Neuronal stem cell (in vitro differentiated cells): ENCODE measurements around the gene FGFR2.

Experiments used
- DNase-seq: peaks from one replicate; pipeline ENCODE4 v3.0.0-alpha.2; 2013; ENCODE audit warnings: low spot score
- H2AFZ ChIP-seq: one replicate; pipeline ENCODE4 v1.6.1; 2013; ENCODE audit warnings: mild to moderate bottlenecking, low read length, inconsistent platforms
- H2AK5ac ChIP-seq: 2 replicates; pipeline ENCODE4 v1.6.1; 2013; ENCODE audit warnings: low read depth, mild to moderate bottlenecking, inconsistent platforms, low read length, moderate library complexity, mixed read lengths
- H2BK120ac ChIP-seq: 2 replicates; pipeline ENCODE4 v1.6.1; 2013; ENCODE audit warnings: low read depth, mild to moderate bottlenecking, inconsistent platforms, low read length, moderate library complexity, mixed read lengths
- H2BK12ac ChIP-seq: one replicate; pipeline ENCODE4 v1.6.1; 2013; ENCODE audit warnings: low read length, inconsistent platforms
- H2BK15ac ChIP-seq: 2 replicates; pipeline ENCODE4 v1.6.1; 2013; ENCODE audit warnings: mild to moderate bottlenecking, low read length, inconsistent platforms, mixed read lengths
- H2BK5ac ChIP-seq: one replicate; pipeline ENCODE4 v1.6.1; 2013; ENCODE audit warnings: inconsistent platforms, mild to moderate bottlenecking, low read length, moderate library complexity
- H3K14ac ChIP-seq: one replicate; pipeline ENCODE4 v1.6.1; 2013; ENCODE audit warnings: low read length, inconsistent platforms
- H3K18ac ChIP-seq: 2 replicates; pipeline ENCODE4 v1.6.1; 2013; ENCODE audit warnings: low read length, inconsistent platforms
- H3K23ac ChIP-seq: 2 replicates; pipeline ENCODE4 v1.6.1; 2013; ENCODE audit warnings: low read depth, mild to moderate bottlenecking, mixed read lengths, low read length, inconsistent platforms; ENCODE audit not compliant: poor library complexity
- H3K27ac ChIP-seq: replicated peaks from 3 replicates; pipeline ENCODE4 v1.5.1; 2013; ENCODE audit warnings: low read length, inconsistent platforms
- H3K27me3 ChIP-seq, 3 experiments: 2 replicates each; pipeline ENCODE4 v1.6.1; 2013; ENCODE audit warnings: low read length in 3 of 3, mild to moderate bottlenecking in 2 of 3, inconsistent platforms in 1 of 3, low read depth in 1 of 3, mixed read lengths in 1 of 3, moderate library complexity in 1 of 3; ENCODE audit not compliant: control insufficient read depth in 3 of 3, insufficient read depth in 3 of 3
- H3K36me3 ChIP-seq, 2 donors: replicated peaks in 1 of 2; 2 replicates each; pipeline ENCODE4 v1.6.1; 2013; ENCODE audit warnings: low read length in 2 of 2; ENCODE audit not compliant: control insufficient read depth in 2 of 2, insufficient read depth in 2 of 2
- H3K4ac ChIP-seq: 2 replicates; pipeline ENCODE4 v1.6.1; 2013; ENCODE audit warnings: inconsistent platforms, mild to moderate bottlenecking, low read length, moderate library complexity
- H3K4me1 ChIP-seq, 2 donors: 1 replicate in 1 of 2; 2 replicates in 1 of 2; pipeline ENCODE4 v1.6.1; 2013; ENCODE audit warnings: low read length in 2 of 2, low read depth in 1 of 2; ENCODE audit not compliant: control insufficient read depth in 2 of 2, insufficient read depth in 1 of 2
- H3K4me2 ChIP-seq: one replicate; pipeline ENCODE4 v1.6.1; 2013; ENCODE audit warnings: mild to moderate bottlenecking, low read length, inconsistent platforms; ENCODE audit not compliant: insufficient read depth, poor library complexity, severe bottlenecking
- H3K4me3 ChIP-seq, 2 donors: 2 replicates each; pipeline ENCODE4 v1.5.1; 2013; ENCODE audit warnings: low read length in 2 of 2, mild to moderate bottlenecking in 2 of 2, inconsistent platforms in 1 of 2, moderate library complexity in 1 of 2
- H3K79me1 ChIP-seq: one replicate; pipeline ENCODE4 v1.6.1; 2013; ENCODE audit warnings: low read depth, mild to moderate bottlenecking, inconsistent platforms, low read length, moderate library complexity
- H3K9ac ChIP-seq: one replicate; pipeline ENCODE4 v1.6.1; 2013; ENCODE audit warnings: mild to moderate bottlenecking, low read depth, low read length, inconsistent platforms; ENCODE audit not compliant: poor library complexity
- H3K9me3 ChIP-seq, 2 donors: replicated peaks in 1 of 2; 2 replicates each; pipeline versions ENCODE3 to v1.6.1; 2013; ENCODE audit warnings: low read length in 2 of 2, mild to moderate bottlenecking in 2 of 2, inconsistent platforms in 1 of 2, low read depth in 1 of 2, mixed read lengths in 1 of 2, moderate library complexity in 1 of 2; ENCODE audit not compliant: control insufficient read depth in 2 of 2, insufficient read depth in 1 of 2
- H4K8ac ChIP-seq: one replicate; pipeline ENCODE4 v1.6.1; 2013; ENCODE audit warnings: low read depth, mild to moderate bottlenecking, inconsistent platforms, low read length, moderate library complexity
- H4K91ac ChIP-seq: one replicate; pipeline ENCODE4 v1.6.1; 2013; ENCODE audit warnings: low read length, low read depth, mild to moderate bottlenecking, inconsistent platforms; ENCODE audit not compliant: poor library complexity
- WGBS, 2 donors: extraction: QIAGEN DNeasy Blood & Tissue Kit; methylation state at CpG; one replicate each; pipeline ENCODE4 v1.1.7; 2013; ENCODE audit warnings: missing lambda C conversion rate in 2 of 2, mixed read lengths in 1 of 2; ENCODE audit not compliant: insufficient read length in 2 of 2, insufficient replicate concordance in 1 of 2; ENCODE audit errors: extremely low coverage in 2 of 2; 5-methylcytosine and 5-hydroxymethylcytosine counted together

Gene FGFR2

DNA sequence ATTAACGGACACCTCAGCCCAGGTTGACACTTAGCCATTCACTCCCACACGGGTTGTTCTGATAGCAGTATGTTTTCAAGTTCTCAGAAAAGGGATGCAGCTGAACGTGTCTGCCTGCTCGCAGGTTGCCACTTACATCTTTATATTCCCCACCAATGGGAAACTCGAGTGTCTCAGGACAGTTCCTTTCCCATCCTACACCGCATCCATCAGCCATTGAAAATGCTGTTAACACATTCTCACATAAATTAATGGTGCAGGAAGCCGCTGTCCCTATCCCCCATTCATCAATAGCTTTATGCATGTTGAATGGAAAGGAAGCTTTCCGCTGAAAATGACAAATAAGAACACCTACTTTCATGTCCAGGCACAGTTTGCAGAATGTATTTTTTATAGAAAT, 1.7 kb upstream of the FGFR2 start:
- H3K36me3 ChIP-seq: no peaks in the 10 kb centered on the region
- H3K4me2 ChIP-seq: no peak overlapping the region
- no peak overlapping the region for H3K9ac ChIP-seq
- H3K18ac ChIP-seq: no peak overlapping the region
- H2AFZ ChIP-seq: no peak overlapping the region
- no peak overlapping the region for H3K4me3 ChIP-seq
- no CpG with 5 or more reads among the region's 8 CpGs for WGBS, 2 donors
- no peak for DNase-seq
- H4K91ac ChIP-seq: no peak overlapping the region
- no peak overlapping the region for H2AK5ac ChIP-seq
- H3K4me1 ChIP-seq: peaks cover 22 to 33% of the 10 kb centered on the region in 2 donors
- no peak overlapping the region for H3K4ac ChIP-seq
- no peak overlapping the region for H3K23ac ChIP-seq
- H2BK15ac ChIP-seq: no peak overlapping the region
- no peak overlapping the region for H3K27ac ChIP-seq
- H3K9me3 ChIP-seq: no peaks in the 10 kb centered on the region
- H2BK12ac ChIP-seq: no peak overlapping the region
- H2BK120ac ChIP-seq: no peak overlapping the region
- H3K27me3 ChIP-seq: peaks cover 0 to 22% (median 16%) of the 10 kb centered on the region in 3 experiments
- no peak overlapping the region for H2BK5ac ChIP-seq
- no peaks in the 10 kb centered on the region for H3K79me1 ChIP-seq
- no peak overlapping the region for H3K14ac ChIP-seq
- H4K8ac ChIP-seq: no peak overlapping the region

DNA sequence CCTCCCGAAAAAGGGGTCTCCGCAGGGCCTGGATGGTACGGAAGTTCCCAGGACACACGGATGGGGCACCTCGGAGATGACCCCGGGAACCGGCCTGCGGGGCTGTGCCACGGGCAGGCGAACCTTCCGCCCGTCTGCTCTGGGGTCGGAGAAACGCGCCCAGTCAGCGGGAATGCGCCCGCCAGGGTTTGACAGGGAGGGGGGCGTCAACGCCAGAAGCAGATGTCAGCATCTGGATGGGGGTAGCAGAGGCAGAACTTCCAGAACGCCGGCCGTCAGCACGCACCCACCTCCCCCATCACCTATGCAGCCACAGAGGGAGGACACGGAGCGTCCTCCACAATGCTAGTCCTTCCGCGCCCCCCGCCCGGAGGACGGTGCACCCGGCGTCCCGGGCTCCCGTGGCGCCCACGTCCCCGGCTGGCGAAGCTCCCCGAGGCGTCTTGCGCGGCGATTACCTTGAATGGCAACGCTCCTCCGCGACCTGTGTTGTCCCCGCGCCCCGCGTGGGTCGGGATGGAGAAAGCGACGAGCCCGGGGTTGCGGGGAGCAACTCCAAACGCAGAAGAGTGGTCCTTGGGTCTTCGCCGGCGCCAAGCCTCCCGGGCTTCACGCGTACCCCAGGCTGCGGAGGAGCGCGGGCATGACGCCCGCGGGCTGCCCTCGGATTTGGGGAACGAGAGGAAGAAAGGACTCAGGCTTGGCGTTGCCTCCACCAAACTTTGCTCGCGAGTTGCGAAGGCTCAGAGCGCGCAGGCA, 561 bp downstream of the FGFR2 start:
- no peak overlapping the region for H4K91ac ChIP-seq
- no CpG with 5 or more reads among the region's 77 CpGs for WGBS, 2 donors
- H4K8ac ChIP-seq: no peak overlapping the region
- peak overlapping the region; percentile 96 for H3K23ac ChIP-seq
- peak overlapping the region; percentile 57 for H2BK120ac ChIP-seq
- H3K27ac ChIP-seq: no peak overlapping the region
- H2AK5ac ChIP-seq: peak overlapping the region; percentile 18
- H3K18ac ChIP-seq: peak overlapping the region; percentile 94
- peak overlapping the region; percentile 68 to 88 for H3K4me3 ChIP-seq
- peaks cover 0 to 30% (median 20%) of the 10 kb centered on the region in 3 experiments for H3K27me3 ChIP-seq
- peaks cover 0 to under 1% of the 10 kb centered on the region in 2 donors for H3K9me3 ChIP-seq
- H3K4me2 ChIP-seq: peak overlapping the region; percentile 92
- peak overlapping the region; percentile 96 for H2AFZ ChIP-seq
- H3K9ac ChIP-seq: peak overlapping the region; percentile 75
- peak; percentile 45 for DNase-seq
- no peak overlapping the region for H3K14ac ChIP-seq
- peaks cover 22 to 33% of the 10 kb centered on the region in 2 donors for H3K4me1 ChIP-seq
- H3K79me1 ChIP-seq: no peaks in the 10 kb centered on the region
- no peak overlapping the region for H2BK12ac ChIP-seq
- peaks cover 1 to 3% of the 10 kb centered on the region in 2 donors for H3K36me3 ChIP-seq
- H2BK15ac ChIP-seq: peak overlapping the region; percentile 84
- H2BK5ac ChIP-seq: peak overlapping the region; percentile 85
- H3K4ac ChIP-seq: peak overlapping the region; percentile 39

DNA sequence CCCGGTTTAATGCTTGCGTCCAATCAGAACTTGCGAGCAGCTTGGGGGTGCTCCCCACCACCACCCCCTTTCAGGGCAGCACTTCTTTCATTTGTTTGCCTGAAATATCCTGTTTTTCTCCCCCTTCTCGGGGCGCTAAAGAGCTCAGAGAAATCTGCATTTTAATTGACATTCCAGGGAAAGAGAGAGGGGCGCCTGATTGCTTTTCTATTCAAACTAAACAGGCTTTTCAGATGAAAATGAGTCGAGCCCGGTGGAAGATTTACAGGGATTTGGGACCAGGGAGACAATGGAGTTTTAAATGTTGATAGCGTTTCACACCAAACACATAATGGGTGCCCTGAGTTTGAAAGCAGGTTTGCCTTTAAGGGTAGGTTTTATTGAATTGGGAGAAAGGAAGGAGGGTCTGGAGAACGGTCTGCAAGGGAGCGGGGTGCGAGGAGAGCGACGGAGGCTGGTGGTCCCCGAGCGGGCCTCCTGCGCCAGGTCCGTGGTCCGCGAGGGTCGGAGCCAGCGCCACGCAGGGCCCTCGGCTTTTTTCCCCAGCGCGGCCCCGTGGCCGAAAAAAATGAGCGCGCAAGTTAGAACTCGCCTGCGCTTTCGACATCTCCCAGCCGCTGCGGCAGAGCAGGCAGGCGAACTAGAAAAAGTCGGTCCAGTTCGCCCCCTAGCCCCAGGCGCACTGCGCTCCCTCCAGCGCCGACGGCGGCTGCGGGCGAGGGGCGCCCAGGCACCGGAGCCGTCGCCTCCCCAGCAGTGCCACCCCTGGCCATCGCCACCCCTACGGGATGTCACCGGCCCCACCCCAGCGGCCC, 1.3 kb downstream of the FGFR2 start:
- Histone ChIP-seq H2BK15ac (peak overlapping the region; percentile 39), H2AK5ac (peak overlapping the region; percentile 18), H3K27ac (peak overlapping the region; percentile 36), H3K9me3 (peaks cover 0 to 4% of the 10 kb centered on the region in 2 donors), H4K91ac (no peak overlapping the region), H2BK120ac (peak overlapping the region; percentile 57), H3K23ac (peak overlapping the region; percentile 69), H3K4me1 (peaks cover 22 to 33% of the 10 kb centered on the region in 2 donors), H2BK12ac (no peak overlapping the region), H3K27me3 (peaks cover 0 to 33% (median 20%) of the 10 kb centered on the region in 3 experiments), H3K36me3 (peaks cover 5 to 11% of the 10 kb centered on the region in 2 donors), H3K9ac (no peak overlapping the region), H2AFZ (peak overlapping the region; percentile 96), H3K79me1 (no peaks in the 10 kb centered on the region), H3K18ac (peak overlapping the region; percentile 94), H3K14ac (no peak overlapping the region), H4K8ac (no peak overlapping the region), H2BK5ac (peak overlapping the region; percentile 85), H3K4ac (no peak overlapping the region), H3K4me3 (peak overlapping the region; percentile 68 to 88), H3K4me2 (peak overlapping the region; percentile 92)
- peak; percentile 66 for DNase-seq
- WGBS, 2 donors: no CpG with 5 or more reads among the region's 54 CpGs
